Testis (tissue), 2 donors: ENCODE measurements around the gene KAT8.

Source experiments
- CTCF ChIP-seq, 3 experiments: fragments of 450-650 bp in 2 of 3; fragments of 200-600 bp in 1 of 3; sonication (generic) in 1 of 3; IDR thresholded peaks; one replicate each; pipeline ENCODE4 v1.5.1; 2016 to 2019; ENCODE audit warnings: antibody characterized with exemption in 3 of 3, mild to moderate bottlenecking in 2 of 3, moderate library complexity in 1 of 3
- POLR2A ChIP-seq: fragments of 450-650 bp; IDR thresholded peaks from one replicate; pipeline ENCODE4 v1.6.1; 2017; ENCODE audit warnings: antibody characterized with exemption, mild to moderate bottlenecking, moderate library complexity

- TF ChIP-seq CTCF (IDR thresholded peaks at IDR 0.05) (no peak), POLR2A (no peak)
Measured at GRCh38 chr16:31080756-31081419, 36.6 kb upstream of the KAT8 start.
